H1 (cell line): Measurements from ENCODE around the gene TMEM117. TPM values are rescaled to one million over a fixed set of nuclear protein-coding genes. Genes with fewer than 3 reads are reported as not detected.

Experiments used
- CTCF ChIA-PET: fragments of 300-600 bp; sonication (Branson Sonifier 250); formaldehyde crosslinking; loops from one replicate; lab custom pipeline; 2021; ENCODE audit not compliant: partially characterized antibody; lab: Charles Lee
- POLR2A ChIA-PET: fragments of 300-600 bp; sonication (Branson Sonifier 250); formaldehyde crosslinking; loops from one replicate; lab custom pipeline; 2021; ENCODE audit warnings: inconsistent platforms; ENCODE audit not compliant: partially characterized antibody; lab: Charles Lee
- DNase-seq, 2 experiments: peaks; one replicate each; pipeline versions ENCODE4 v3.0.0 to v3.0.0-alpha.2; 2010 to 2022; ENCODE audit warnings: low spot score in 2 of 2, low read depth in 1 of 2, mixed read lengths in 1 of 2
- FAIRE-seq: peaks from 2 replicates; lab custom pipeline; 2011; peaks lifted over from hg19 to GRCh38; lab: Jason Lieb, UNC
- H2AFZ ChIP-seq: 2 replicates; pipeline ENCODE4 v1.8.1; 2012; ENCODE audit warnings: low read length, inconsistent platforms
- H2AK5ac ChIP-seq: 2 replicates; pipeline ENCODE4 v1.6.1; 2013; ENCODE audit warnings: low read depth, low read length
- H2BK120ac ChIP-seq: replicated peaks from 2 replicates; pipeline ENCODE3; 2013; ENCODE audit warnings: low read depth, low read length, inconsistent platforms
- H2BK12ac ChIP-seq: 2 replicates; pipeline ENCODE4 v1.6.1; 2013; ENCODE audit warnings: low read depth, low read length
- H2BK15ac ChIP-seq: 2 replicates; pipeline ENCODE4 v1.6.1; 2013; ENCODE audit warnings: low read length
- H2BK20ac ChIP-seq: 2 replicates; pipeline ENCODE4 v1.6.1; 2013; ENCODE audit warnings: low read length
- H2BK5ac ChIP-seq: 2 replicates; pipeline ENCODE4 v1.6.1; 2013; ENCODE audit warnings: low read depth, low read length
- H3K14ac ChIP-seq: 2 replicates; pipeline ENCODE4 v1.6.1; 2013; ENCODE audit warnings: inconsistent platforms; ENCODE audit not compliant: insufficient read length
- H3K18ac ChIP-seq: 2 replicates; pipeline ENCODE4 v1.6.1; 2013; ENCODE audit warnings: low read length; ENCODE audit errors: extremely low read depth
- H3K23ac ChIP-seq: 2 replicates; pipeline ENCODE4 v1.6.1; 2013; ENCODE audit warnings: inconsistent platforms; ENCODE audit not compliant: insufficient read length
- H3K23me2 ChIP-seq: 2 replicates; pipeline ENCODE4 v1.6.1; 2013; ENCODE audit warnings: low read depth, low read length
- H3K27ac ChIP-seq: 2 replicates; pipeline ENCODE4 v1.6.1; 2011; ENCODE audit warnings: low read depth, low read length, inconsistent platforms
- H3K27me3 ChIP-seq, 4 experiments: replicated peaks in 1 of 4; 1 replicate in 1 of 4; 2 replicates in 3 of 4; pipeline versions ENCODE4 v1.6.1 to v1.8.1; 2011 to 2013; ENCODE audit warnings: low read length in 3 of 4, mild to moderate bottlenecking in 3 of 4, inconsistent platforms in 2 of 4, mixed read lengths in 2 of 4, moderate library complexity in 1 of 4; ENCODE audit not compliant: control insufficient read depth in 3 of 4, insufficient read depth in 3 of 4; ENCODE audit errors: extremely low read depth in 1 of 4
- H3K36me3 ChIP-seq, 4 experiments: 2 replicates each; pipeline versions ENCODE4 v1.6.1 to v1.8.1; 2011 to 2013; ENCODE audit warnings: mild to moderate bottlenecking in 4 of 4, low read length in 3 of 4, moderate library complexity in 2 of 4, control low read depth in 1 of 4, inconsistent platforms in 1 of 4; ENCODE audit not compliant: insufficient read depth in 4 of 4, control insufficient read depth in 2 of 4
- H3K4ac ChIP-seq: replicated peaks from 2 replicates; pipeline ENCODE3; 2013; ENCODE audit warnings: low read length, low read depth, mixed read lengths, inconsistent platforms; ENCODE audit not compliant: insufficient read length
- H3K4me1 ChIP-seq, 4 experiments: replicated peaks in 1 of 4; 1 replicate in 1 of 4; 2 replicates in 3 of 4; pipeline versions ENCODE4 v1.6.1 to v1.8.1; 2011 to 2013; ENCODE audit warnings: low read length in 3 of 4, inconsistent platforms in 2 of 4, mixed read lengths in 1 of 4; ENCODE audit not compliant: insufficient read depth in 4 of 4, control insufficient read depth in 3 of 4
- H3K4me2 ChIP-seq, 2 experiments: 2 replicates each; pipeline versions ENCODE4 v1.6.1 to v1.8.1; 2011 to 2013; ENCODE audit warnings: low read depth in 2 of 2, low read length in 2 of 2, control low read depth in 1 of 2, inconsistent platforms in 1 of 2, mild to moderate bottlenecking in 1 of 2; ENCODE audit not compliant: insufficient read depth in 1 of 2
- H3K4me3 ChIP-seq, 4 experiments: fragments of 200-600, 300-600 bp in 1 of 4; sonication (generic), shearing (Covaris generic), sonication (Bioruptor Twin) in 1 of 4; 2 replicates each; pipeline versions ENCODE4 v1.5.1 to v1.8.1; 2011 to 2016; ENCODE audit warnings: low read length in 4 of 4, low read depth in 3 of 4, control low read depth in 2 of 4, inconsistent platforms in 2 of 4, mild to moderate bottlenecking in 2 of 4, mixed read lengths in 1 of 4, moderate library complexity in 1 of 4; ENCODE audit not compliant: insufficient read depth in 2 of 4; ENCODE audit errors: extremely low read depth in 1 of 4
- H3K56ac ChIP-seq: replicated peaks from 2 replicates; pipeline ENCODE3; 2013; ENCODE audit warnings: low read depth, mild to moderate bottlenecking, mixed read lengths, low read length, inconsistent platforms; ENCODE audit not compliant: insufficient read length
- H3K79me1 ChIP-seq: 2 replicates; pipeline ENCODE4 v1.6.1; 2013; ENCODE audit warnings: low read depth, low read length, control low read depth
- H3K79me2 ChIP-seq, 2 experiments: 2 replicates each; pipeline versions ENCODE4 v1.6.1 to v1.8.1; 2012 to 2013; ENCODE audit warnings: low read length in 2 of 2, mild to moderate bottlenecking in 2 of 2, inconsistent platforms in 1 of 2; ENCODE audit not compliant: insufficient read depth in 2 of 2, control insufficient read depth in 1 of 2
- H3K9ac ChIP-seq, 4 experiments: replicated peaks in 1 of 4; 1 replicate in 1 of 4; 2 replicates in 3 of 4; pipeline versions ENCODE4 v1.6.1 to v1.8.1; 2011 to 2013; ENCODE audit warnings: low read depth in 3 of 4, low read length in 3 of 4, control low read depth in 2 of 4, mild to moderate bottlenecking in 2 of 4, moderate library complexity in 2 of 4, inconsistent platforms in 1 of 4; ENCODE audit errors: extremely low read depth in 1 of 4
- H3K9me3 ChIP-seq, 2 experiments: 2 replicates each; pipeline versions ENCODE4 v1.6.1 to v1.8.1; 2012 to 2013; ENCODE audit warnings: mild to moderate bottlenecking in 2 of 2, moderate library complexity in 2 of 2, control low read depth in 1 of 2, inconsistent platforms in 1 of 2, low read depth in 1 of 2, low read length in 1 of 2, mixed read lengths in 1 of 2; ENCODE audit not compliant: insufficient read depth in 2 of 2
- H4K20me1 ChIP-seq, 2 experiments: replicated peaks in 1 of 2; 2 replicates each; pipeline versions ENCODE3 to v1.8.1; 2011 to 2013; ENCODE audit warnings: inconsistent platforms in 2 of 2, low read length in 2 of 2, mild to moderate bottlenecking in 1 of 2; ENCODE audit not compliant: insufficient read depth in 2 of 2, control insufficient read depth in 1 of 2
- H4K5ac ChIP-seq: 2 replicates; pipeline ENCODE4 v1.6.1; 2013; ENCODE audit warnings: low read length, low read depth, mixed read lengths, inconsistent platforms; ENCODE audit not compliant: insufficient read length
- H4K8ac ChIP-seq: 2 replicates; pipeline ENCODE4 v1.8.0; 2013; ENCODE audit warnings: mild to moderate bottlenecking, moderate library complexity, low read length, inconsistent platforms; ENCODE audit not compliant: insufficient read depth; ENCODE audit errors: extremely low read depth
- H4K91ac ChIP-seq: replicated peaks from 2 replicates; pipeline ENCODE3; 2013; ENCODE audit warnings: low read length, mixed read lengths, inconsistent platforms; ENCODE audit not compliant: insufficient read length
- BACH1 ChIP-seq: IDR thresholded peaks from 2 replicates; pipeline ENCODE4 v1.6.1; 2012; ENCODE audit warnings: low read length, improper control_type of control experiment
- CHD1 ChIP-seq: IDR thresholded peaks from 2 replicates; pipeline ENCODE4 v1.6.1; 2012; ENCODE audit warnings: low read depth, low read length, improper control_type of control experiment
- CHD2 ChIP-seq: IDR thresholded peaks from 2 replicates; pipeline ENCODE4 v1.6.1; 2012; ENCODE audit warnings: low read length, improper control_type of control experiment
- JUN ChIP-seq: IDR thresholded peaks from 2 replicates; pipeline ENCODE4 v1.6.1; 2011; ENCODE audit warnings: low read depth, mild to moderate bottlenecking, improper control_type of control experiment, low read length
- JUND ChIP-seq: IDR thresholded peaks from 2 replicates; pipeline ENCODE4 v1.6.1; 2011; ENCODE audit warnings: mild to moderate bottlenecking, improper control_type of control experiment, low read length
- KDM1A ChIP-seq: fragments of 200-600, 300-600 bp; sonication (generic); IDR thresholded peaks from 2 replicates; pipeline ENCODE4 v1.7.1; 2016; ENCODE audit warnings: mild to moderate bottlenecking, low read length, borderline replicate concordance
- KDM4A ChIP-seq: IDR thresholded peaks from one replicate; pipeline ENCODE4 v1.7.1; 2012; ENCODE audit warnings: low read depth, mild to moderate bottlenecking, moderate library complexity, low read length, inconsistent platforms; ENCODE audit not compliant: severe bottlenecking
- POLR2A ChIP-seq, 2 experiments: IDR thresholded peaks; 1 replicate in 1 of 2; 2 replicates in 1 of 2; pipeline ENCODE4 v1.6.1; 2011; ENCODE audit warnings: low read depth in 2 of 2, low read length in 2 of 2, mild to moderate bottlenecking in 2 of 2; ENCODE audit errors: control extremely low read depth in 1 of 2
- SIRT6 ChIP-seq: IDR thresholded peaks from one replicate; pipeline ENCODE4 v1.7.1; 2012; ENCODE audit warnings: low read length, inconsistent platforms
- SIX5 ChIP-seq: IDR thresholded peaks from 2 replicates; pipeline ENCODE4 v1.6.1; 2011; ENCODE audit warnings: mild to moderate bottlenecking, low read depth, low read length
- SRF ChIP-seq: IDR thresholded peaks from 2 replicates; pipeline ENCODE4 v1.6.1; 2011; ENCODE audit warnings: mild to moderate bottlenecking, low read depth, low read length, moderate library complexity
- polyA plus RNA-seq, 7 experiments: library from polyadenylated mRNA; depleted of rRNA in 3 of 7; stranded (reverse) in 5 of 7; unstranded in 2 of 7; fragments of >200 nt in 5 of 7; fragments of 200-250 nt in 2 of 7; gene quantifications; 1 replicate in 5 of 7; 2 replicates in 1 of 7; 4 replicates in 1 of 7; pipeline versions ENCODE4 v1.2.1 to v1.2.3, GENCODE V29; 2011 to 2013; ENCODE audit warnings: missing spikeins in 2 of 7, mixed read lengths in 2 of 7
- total RNA-seq: library from RNA; stranded (reverse); fragmentation: NEBNext Ultra II Directional; extraction: Animal tissue kit (Norgen Biotek cat#: 25700); gene quantifications from 2 replicates; pipeline ENCODE4 v1.2.1, GENCODE V29; 2021

The TMEM117 gene
- total and polyA plus RNA-seq, 2 of the 8 experiments (the other 6 are each of a cell fraction or from before 2014, with no cell fraction given): 0.80 to 1.4 TPM

- no peaks in the 10 kb centered on the region for H4K20me1 ChIP-seq
- no peaks in the 10 kb centered on the region for H3K23me2 ChIP-seq
- no peak overlapping the region for H3K23ac ChIP-seq
- H3K14ac ChIP-seq: no peak overlapping the region
- no peak overlapping the region for H3K18ac ChIP-seq
- no peak overlapping the region for H2AK5ac ChIP-seq
- no peak overlapping the region for H3K4me2 ChIP-seq
- no peaks in the 10 kb centered on the region for H3K4me1 ChIP-seq
- no peaks in the 10 kb centered on the region for H3K9me3 ChIP-seq
- no peak overlapping the region for H4K91ac ChIP-seq
- H3K79me2 ChIP-seq: no peaks in the 10 kb centered on the region
- no peak overlapping the region for H2BK120ac ChIP-seq
- no peaks in the 10 kb centered on the region for H3K27me3 ChIP-seq
- no peak overlapping the region for H3K4ac ChIP-seq
- ChIA-PET POLR2A (no interaction called here), CTCF (interaction anchor here (0.6 to 0.9 kb wide), 2 partner anchors 344 to 798 kb away, joined by 3 read pairs; no protein-coding TSS in a partner anchor)
- H3K79me1 ChIP-seq: no peaks in the 10 kb centered on the region
- H2AFZ ChIP-seq: no peak overlapping the region
- H3K27ac ChIP-seq: no peak overlapping the region
- FAIRE-seq: no peak
- no peak overlapping the region for H4K8ac ChIP-seq
- no peak overlapping the region for H3K4me3 ChIP-seq
- no peak overlapping the region for H2BK5ac ChIP-seq
- H3K36me3 ChIP-seq: peaks cover 0 to 3% (median 0%) of the 10 kb centered on the region in 4 experiments; a peak in 1 of 8 replicates
- no peak overlapping the region for H4K5ac ChIP-seq
- H2BK20ac ChIP-seq: no peak overlapping the region
- no peak overlapping the region for H3K9ac ChIP-seq
- no peak for DNase-seq
- no peak overlapping the region for H3K56ac ChIP-seq
- no peak overlapping the region for H2BK15ac ChIP-seq
- H2BK12ac ChIP-seq: no peak overlapping the region
- TF ChIP-seq KDM1A (no peak), JUND (no peak), CHD1 (no peak), SIX5 (no peak), SIRT6 (no peak), JUN (no peak), KDM4A (no peak), POLR2A (IDR thresholded peaks at IDR 0.05; ENCODE audit: control extremely low read depth in 1 of 2, low read depth in 2 of 2, low read length in 2 of 2) (no peak), BACH1 (no peak), SRF (no peak), CHD2 (no peak)
Observed at GRCh38 chr12:43789941-43790340, 45.9 kb upstream of the TMEM117 start.
